ENCODE results near the gene SREBF1. TPM values are rescaled to one million over a fixed set of nuclear protein-coding genes. Genes with fewer than 3 reads are reported as not detected.

Gene SREBF1
- total and polyA plus RNA-seq, 2 of the 8 experiments (the other 6 are each of a cell fraction or from before 2014, with no cell fraction given) = 28.6 to 70.8 TPM

DNA sequence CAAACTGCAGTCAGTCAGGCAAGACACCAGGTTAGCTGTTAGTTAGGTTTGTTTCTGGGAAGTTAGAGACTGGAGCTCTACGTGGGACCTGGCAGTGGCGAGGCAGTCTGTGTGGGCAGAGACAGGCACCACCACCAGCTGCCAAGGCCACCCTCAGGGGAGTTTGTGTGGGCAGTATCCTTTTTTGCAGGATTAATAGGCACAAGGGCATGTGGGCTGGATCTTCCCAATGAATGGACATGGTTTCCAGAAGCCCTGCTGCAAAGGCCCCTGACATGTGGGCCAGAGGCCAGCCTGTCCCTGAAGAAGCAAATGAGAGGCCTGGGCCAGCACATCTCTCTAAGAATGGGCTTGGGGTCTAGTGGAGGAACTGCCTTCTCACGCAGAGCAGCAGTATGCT, 19.2 kb upstream of the SREBF1 start (continued):
- TF ChIP-seq CHD7 (IDR thresholded peaks at IDR 0.05; ENCODE audit: insufficient replicate concordance, low read length) (no peak), ASH2L (IDR thresholded peaks at IDR 0.05; ENCODE audit: low read length) (no peak), GTF2F1 (IDR thresholded peaks at IDR 0.05; ENCODE audit: borderline replicate concordance, low read depth, low read length) (no peak), CHD2 (IDR thresholded peaks at IDR 0.05; ENCODE audit: low read length) (no peak), POLR2A (IDR thresholded peaks at IDR 0.05; ENCODE audit: control extremely low read depth in 1 of 2, low read depth in 2 of 2, low read length in 2 of 2) (no peak)
- TF ChIP-seq, protein P1, sequence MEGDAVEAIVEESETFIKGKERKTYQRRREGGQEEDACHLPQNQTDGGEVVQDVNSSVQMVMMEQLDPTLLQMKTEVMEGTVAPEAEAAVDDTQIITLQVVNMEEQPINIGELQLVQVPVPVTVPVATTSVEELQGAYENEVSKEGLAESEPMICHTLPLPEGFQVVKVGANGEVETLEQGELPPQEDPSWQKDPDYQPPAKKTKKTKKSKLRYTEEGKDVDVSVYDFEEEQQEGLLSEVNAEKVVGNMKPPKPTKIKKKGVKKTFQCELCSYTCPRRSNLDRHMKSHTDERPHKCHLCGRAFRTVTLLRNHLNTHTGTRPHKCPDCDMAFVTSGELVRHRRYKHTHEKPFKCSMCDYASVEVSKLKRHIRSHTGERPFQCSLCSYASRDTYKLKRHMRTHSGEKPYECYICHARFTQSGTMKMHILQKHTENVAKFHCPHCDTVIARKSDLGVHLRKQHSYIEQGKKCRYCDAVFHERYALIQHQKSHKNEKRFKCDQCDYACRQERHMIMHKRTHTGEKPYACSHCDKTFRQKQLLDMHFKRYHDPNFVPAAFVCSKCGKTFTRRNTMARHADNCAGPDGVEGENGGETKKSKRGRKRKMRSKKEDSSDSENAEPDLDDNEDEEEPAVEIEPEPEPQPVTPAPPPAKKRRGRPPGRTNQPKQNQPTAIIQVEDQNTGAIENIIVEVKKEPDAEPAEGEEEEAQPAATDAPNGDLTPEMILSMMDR (IDR thresholded peaks at IDR 0.05; ENCODE audit: control extremely low read depth in 1 of 3, insufficient read depth in 1 of 3, low read depth in 1 of 3, low read length in 3 of 3) = no peak
